Measurements from ENCODE around the gene MAP3K10.

DNA sequence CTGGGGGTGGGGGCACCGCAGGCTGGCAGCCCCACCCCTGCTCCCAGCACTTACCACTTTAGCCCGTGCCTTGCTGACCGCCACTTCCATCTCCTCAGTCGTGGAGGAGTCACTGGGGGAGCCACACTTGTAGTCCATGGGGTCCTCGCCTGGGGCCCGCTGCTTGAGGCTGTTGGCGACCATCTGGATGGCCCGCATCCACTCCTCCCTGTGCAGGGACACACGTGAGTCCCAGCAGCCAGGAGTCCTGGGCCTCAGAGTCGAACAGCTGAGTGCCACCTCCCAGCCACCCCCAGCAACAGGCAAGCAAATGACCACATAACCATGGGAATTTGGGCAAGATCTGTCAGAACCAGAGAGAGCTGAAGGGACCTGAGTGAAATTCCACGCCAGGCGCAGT lies 51.3 kb downstream of the MAP3K10 start:
- TF ChIP-seq TARDBP (IDR thresholded peaks at IDR 0.05) (no peak), HDGF (IDR thresholded peaks at IDR 0.05) (no peak), ZKSCAN1 (IDR thresholded peaks at IDR 0.05; ENCODE audit: low read depth, low read length) (no peak), CBX8 (IDR thresholded peaks at IDR 0.05; ENCODE audit: borderline replicate concordance, extremely low read depth, low read depth, low read length, poor library complexity, severe bottlenecking) (no peak), NR2C1 (IDR thresholded peaks at IDR 0.05) (no peak), NR2C1 (tag; IDR thresholded peaks at IDR 0.05) (no peak), PHF8 (IDR thresholded peaks at IDR 0.05; ENCODE audit: borderline replicate concordance, low read length) (no peak), PML (IDR thresholded peaks at IDR 0.05; ENCODE audit: low read length) (no peak), ZZZ3 (IDR thresholded peaks at IDR 0.05) (no peak), RBM15 (IDR thresholded peaks at IDR 0.05; ENCODE audit: insufficient read depth, low read length) (no peak), ZBTB8A (IDR thresholded peaks at IDR 0.05; ENCODE audit: partially characterized antibody) (no peak), SREBF2 (CRISPR knock-in tag; IDR thresholded peaks at IDR 0.05) (no peak)
- TF ChIP-seq, protein P1, sequence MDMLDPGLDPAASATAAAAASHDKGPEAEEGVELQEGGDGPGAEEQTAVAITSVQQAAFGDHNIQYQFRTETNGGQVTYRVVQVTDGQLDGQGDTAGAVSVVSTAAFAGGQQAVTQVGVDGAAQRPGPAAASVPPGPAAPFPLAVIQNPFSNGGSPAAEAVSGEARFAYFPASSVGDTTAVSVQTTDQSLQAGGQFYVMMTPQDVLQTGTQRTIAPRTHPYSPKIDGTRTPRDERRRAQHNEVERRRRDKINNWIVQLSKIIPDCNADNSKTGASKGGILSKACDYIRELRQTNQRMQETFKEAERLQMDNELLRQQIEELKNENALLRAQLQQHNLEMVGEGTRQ (CRISPR knock-in tag; IDR thresholded peaks at IDR 0.05), result no peak
- TF ChIP-seq, protein P2, sequence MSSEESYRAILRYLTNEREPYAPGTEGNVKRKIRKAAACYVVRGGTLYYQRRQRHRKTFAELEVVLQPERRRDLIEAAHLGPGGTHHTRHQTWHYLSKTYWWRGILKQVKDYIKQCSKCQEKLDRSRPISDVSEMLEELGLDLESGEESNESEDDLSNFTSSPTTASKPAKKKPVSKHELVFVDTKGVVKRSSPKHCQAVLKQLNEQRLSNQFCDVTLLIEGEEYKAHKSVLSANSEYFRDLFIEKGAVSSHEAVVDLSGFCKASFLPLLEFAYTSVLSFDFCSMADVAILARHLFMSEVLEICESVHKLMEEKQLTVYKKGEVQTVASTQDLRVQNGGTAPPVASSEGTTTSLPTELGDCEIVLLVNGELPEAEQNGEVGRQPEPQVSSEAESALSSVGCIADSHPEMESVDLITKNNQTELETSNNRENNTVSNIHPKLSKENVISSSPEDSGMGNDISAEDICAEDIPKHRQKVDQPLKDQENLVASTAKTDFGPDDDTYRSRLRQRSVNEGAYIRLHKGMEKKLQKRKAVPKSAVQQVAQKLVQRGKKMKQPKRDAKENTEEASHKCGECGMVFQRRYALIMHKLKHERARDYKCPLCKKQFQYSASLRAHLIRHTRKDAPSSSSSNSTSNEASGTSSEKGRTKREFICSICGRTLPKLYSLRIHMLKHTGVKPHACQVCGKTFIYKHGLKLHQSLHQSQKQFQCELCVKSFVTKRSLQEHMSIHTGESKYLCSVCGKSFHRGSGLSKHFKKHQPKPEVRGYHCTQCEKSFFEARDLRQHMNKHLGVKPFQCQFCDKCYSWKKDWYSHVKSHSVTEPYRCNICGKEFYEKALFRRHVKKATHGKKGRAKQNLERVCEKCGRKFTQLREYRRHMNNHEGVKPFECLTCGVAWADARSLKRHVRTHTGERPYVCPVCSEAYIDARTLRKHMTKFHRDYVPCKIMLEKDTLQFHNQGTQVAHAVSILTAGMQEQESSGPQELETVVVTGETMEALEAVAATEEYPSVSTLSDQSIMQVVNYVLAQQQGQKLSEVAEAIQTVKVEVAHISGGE (CRISPR knock-in tag; IDR thresholded peaks at IDR 0.05), result no peak

Measured in K562 (cell line).